PC-3 (cell line): ENCODE data around the gene CCM2L. TPM values are rescaled to one million over a fixed set of nuclear protein-coding genes. Genes with fewer than 3 reads are reported as not detected.

Experiments
- ATAC-seq: fragments of 200-7000 bp; cut with Tn5 transposase; 2 replicates; pipeline ENCODE4 v1.9.1; 2020; ENCODE audit warnings: mild to moderate bottlenecking, moderate library complexity
- BruUV-seq: library from RNA; stranded (reverse); fragments of 400-500 nt; replicated peaks from 2 replicates; lab custom pipeline; 2021; lab: Mats Ljungman, UMichigan
- CTCF ChIA-PET: fragments of 300-600 bp; sonication (Branson Sonifier 250); formaldehyde crosslinking; loops from one replicate; lab custom pipeline; 2022; ENCODE audit warnings: antibody characterized with exemption; lab: Charles Lee
- POLR2A ChIA-PET: fragments of 300-600 bp; sonication (Branson Sonifier 250); formaldehyde crosslinking; loops from one replicate; lab custom pipeline; 2022; ENCODE audit warnings: antibody characterized with exemption; ENCODE audit not compliant: unreplicated experiment; lab: Charles Lee
- DNase-seq: peaks from one replicate; pipeline ENCODE4 v3.0.0-alpha.2; 2015
- H2AFZ ChIP-seq: fragments of 300-600 bp; sonication (generic); 2 replicates; pipeline ENCODE4 v1.6.0; 2016; ENCODE audit warnings: antibody characterized with exemption, low read length
- H3F3A ChIP-seq: fragments of 300-600 bp; sonication (generic); one replicate; pipeline ENCODE4 v1.6.0; 2017; ENCODE audit warnings: antibody characterized with exemption, low read length, control low read depth, mild to moderate bottlenecking; ENCODE audit not compliant: unreplicated experiment
- H3K27ac ChIP-seq: fragments of 300-600 bp; sonication (generic); 2 replicates; pipeline ENCODE4 v1.5.1; 2016; ENCODE audit warnings: mild to moderate bottlenecking, low read length
- H3K27me3 ChIP-seq: fragments of 300-600 bp; sonication (generic); 2 replicates; pipeline ENCODE4 v1.6.1; 2016; ENCODE audit warnings: low read length, mixed read lengths
- H3K36me3 ChIP-seq: fragments of 300-600 bp; sonication (generic); 2 replicates; pipeline ENCODE4 v1.6.1; 2016; ENCODE audit warnings: low read depth, mixed run types, low read length, mixed read lengths
- H3K4me1 ChIP-seq: fragments of 300-600 bp; sonication (generic); 2 replicates; pipeline ENCODE4 v1.5.1; 2016; ENCODE audit warnings: low read length; ENCODE audit not compliant: insufficient read depth
- H3K4me2 ChIP-seq: fragments of 300-600 bp; sonication (generic); 2 replicates; pipeline ENCODE4 v1.6.0; 2016; ENCODE audit warnings: low read length
- H3K4me3 ChIP-seq: fragments of 300-600 bp; sonication (generic); 2 replicates; pipeline ENCODE4 v1.5.1; 2016; ENCODE audit warnings: mild to moderate bottlenecking, low read length, mixed read lengths
- H3K79me2 ChIP-seq: fragments of 300-600 bp; sonication (generic); 2 replicates; pipeline ENCODE4 v1.6.1; 2017; ENCODE audit warnings: low read length, mixed read lengths
- H3K9ac ChIP-seq: fragments of 300-600 bp; sonication (generic); 2 replicates; pipeline ENCODE4 v1.6.0; 2016; ENCODE audit warnings: mild to moderate bottlenecking, low read length
- H3K9me2 ChIP-seq: fragments of 300-600 bp; sonication (generic); replicated peaks from 2 replicates; pipeline ENCODE4 v1.6.1; 2016; ENCODE audit warnings: mixed run types, low read length, mixed read lengths
- H3K9me3 ChIP-seq: fragments of 300-600 bp; sonication (generic); 2 replicates; pipeline ENCODE4 v1.6.1; 2016; ENCODE audit warnings: low read length, mixed read lengths
- H4K20me1 ChIP-seq: fragments of 300-600 bp; sonication (generic); 2 replicates; pipeline ENCODE4 v1.6.1; 2016; ENCODE audit warnings: low read length, mixed read lengths
- CTCF ChIP-seq: fragments of 300-600 bp; sonication (generic); conservative IDR thresholded peaks from 2 replicates; pipeline ENCODE4 v1.5.1; 2017; ENCODE audit warnings: antibody characterized with exemption, low read depth, mild to moderate bottlenecking, low read length
- EZH2 ChIP-seq: fragments of 300-600 bp; sonication (generic); IDR thresholded peaks from one replicate; pipeline ENCODE4 v1.6.1; 2017; ENCODE audit warnings: antibody characterized with exemption, mild to moderate bottlenecking, low read length; ENCODE audit not compliant: unreplicated experiment
- EZH2phosphoT487 ChIP-seq: fragments of 300-600 bp; sonication (generic); IDR thresholded peaks from 2 replicates; pipeline ENCODE4 v1.6.1; 2018; ENCODE audit warnings: mild to moderate bottlenecking, antibody characterized with exemption, low read length, borderline replicate concordance
- intact Hi-C: fragments of 100-400 bp; cut with micrococcal nuclease; formaldehyde crosslinking; loops from 2 replicates; pipeline ENCODE4 v1.9.0; 2023
- total RNA-seq: library from RNA; depleted of rRNA; stranded (reverse); fragments of >200 nt; gene quantifications from 2 replicates; pipeline ENCODE4 v1.2.3, GENCODE V29; 2014

The CCM2L gene
- total RNA-seq, 1 experiment from 2014 or later, result not detected

GRCh38 chr20:31987744-31988143, 22.5 kb upstream of the CCM2L start:
- no peak overlapping the region for H3K9ac ChIP-seq
- no peaks in the 10 kb centered on the region for H3K9me3 ChIP-seq
- no peak for TF ChIP-seq EZH2
- no peak for TF ChIP-seq CTCF
- no peak for TF ChIP-seq EZH2phosphoT487
- ChIA-PET POLR2A (no interaction called here), CTCF (no interaction called here)
- H3K27me3 ChIP-seq, result peaks cover 4% of the 10 kb centered on the region; the same call in 1 of the 2 replicates
- no peak overlapping the region for H3K27ac ChIP-seq
- no TSS peak for BruUV-seq
- DNase-seq (peak; percentile 50), ATAC-seq (peak; percentile 65)
- no peaks in the 10 kb centered on the region for H3K4me1 ChIP-seq
- H3K9me2 ChIP-seq, result no peaks in the 10 kb centered on the region
- H4K20me1 ChIP-seq, result no peaks in the 10 kb centered on the region
- intact Hi-C loops, result no loop called here
- H3F3A ChIP-seq, result no peaks in the 10 kb centered on the region
- H3K79me2 ChIP-seq, result no peaks in the 10 kb centered on the region
- no peaks in the 10 kb centered on the region for H3K36me3 ChIP-seq
- no peak overlapping the region for H2AFZ ChIP-seq
- no peak overlapping the region for H3K4me2 ChIP-seq
- no peak overlapping the region for H3K4me3 ChIP-seq

GRCh38 chr20:31988430-31989015, 21.7 kb upstream of the CCM2L start:
- no peak overlapping the region for H3K27ac ChIP-seq
- no peaks in the 10 kb centered on the region for H3K4me1 ChIP-seq
- H3F3A ChIP-seq, result no peaks in the 10 kb centered on the region
- CTCF ChIA-PET, result no interaction called here
- H3K79me2 ChIP-seq, result no peaks in the 10 kb centered on the region
- no peak overlapping the region for H3K4me2 ChIP-seq
- no peaks in the 10 kb centered on the region for H3K9me2 ChIP-seq
- no peaks in the 10 kb centered on the region for H3K36me3 ChIP-seq
- no peak for TF ChIP-seq CTCF
- TF ChIP-seq EZH2, result no peak
- TF ChIP-seq EZH2phosphoT487, result no peak
- intact Hi-C loops, result no loop called here
- H3K9ac ChIP-seq, result no peak overlapping the region
- H3K27me3 ChIP-seq, result peaks cover 6% of the 10 kb centered on the region
- DNase-seq (no peak), ATAC-seq (no peak)
- H3K4me3 ChIP-seq, result no peak overlapping the region
- BruUV-seq, result no TSS peak
- no peak overlapping the region for H2AFZ ChIP-seq
- no peaks in the 10 kb centered on the region for H3K9me3 ChIP-seq
- POLR2A ChIA-PET, result no interaction called here
- H4K20me1 ChIP-seq, result no peaks in the 10 kb centered on the region

- Histone ChIP-seq H2AFZ (no peak overlapping the region), H3K4me3 (no peak overlapping the region), H3K9ac (no peak overlapping the region), H3K36me3 (no peaks in the 10 kb centered on the region), H3K4me1 (no peaks in the 10 kb centered on the region), H3K9me2 (no peaks in the 10 kb centered on the region), H4K20me1 (no peaks in the 10 kb centered on the region), H3F3A (no peaks in the 10 kb centered on the region), H3K27me3 (peaks cover 12% of the 10 kb centered on the region), H3K79me2 (no peaks in the 10 kb centered on the region), H3K9me3 (no peaks in the 10 kb centered on the region), H3K4me2 (no peak overlapping the region), H3K27ac (no peak overlapping the region)
- ATAC-seq (no peak), DNase-seq (no peak)
- no peak for TF ChIP-seq EZH2phosphoT487
- no peak for TF ChIP-seq CTCF
- TF ChIP-seq EZH2, result no peak
- intact Hi-C loops, result no loop called here
- no TSS peak for BruUV-seq
- ChIA-PET POLR2A (no interaction called here), CTCF (no interaction called here)
Measured at GRCh38 chr20:31989030-31989645, 21.1 kb upstream of the CCM2L start.
